DMS53 treated with DMSO at 0.1 percent for 48 hours (cell line): ENCODE data around the gene LARP1.
"Not testable (repeated sequence)": the region's sequence is repeated elsewhere in the genome, so short reads cannot be mapped to it uniquely, and the experiment has no call there.

Experiments
- DNase-seq: peaks from one replicate; lab custom pipeline; 2025; ENCODE audit not compliant: unreplicated experiment; lab: John Stamatoyannopoulos, UW

LARP1 gene

GRCh38 chr5:154734370-154735248, 20.6 kb upstream of the LARP1 start:
- no peak for DNase-seq

- not testable (repeated sequence) for DNase-seq
These were observed 19.8 kb upstream of the LARP1 start for GRCh38 chr5:154735362-154735761.

GRCh38 chr5:154736372-154736771, 18.8 kb upstream of the LARP1 start:
- not testable (repeated sequence) for DNase-seq

- no peak for DNase-seq
These were observed 17.4 kb upstream of the LARP1 start for GRCh38 chr5:154737667-154738320.

GRCh38 chr5:154740483-154740882, 14.7 kb upstream of the LARP1 start:
- no peak for DNase-seq

GRCh38 chr5:154740957-154741356, 14.2 kb upstream of the LARP1 start:
- DNase-seq = no peak

- DNase-seq = no peak
These were observed 13.8 kb upstream of the LARP1 start for GRCh38 chr5:154741415-154741814.

GRCh38 chr5:154743812-154744211, 11.4 kb upstream of the LARP1 start:
- DNase-seq = no peak

- DNase-seq = no peak
These were observed 9.8 kb upstream of the LARP1 start for GRCh38 chr5:154745349-154745748.

GRCh38 chr5:154749491-154749890, 5.7 kb upstream of the LARP1 start:
- DNase-seq = no peak

- DNase-seq = not testable (repeated sequence)
These were observed 4.5 kb upstream of the LARP1 start for GRCh38 chr5:154750641-154751040.

- DNase-seq = no peak
These were observed 3.3 kb upstream of the LARP1 start for GRCh38 chr5:154751854-154752253.

GRCh38 chr5:154753792-154754191, 1.4 kb upstream of the LARP1 start:
- no peak for DNase-seq

GRCh38 chr5:154754460-154755360, 467 bp upstream of the LARP1 start:
- DNase-seq = peak; percentile 98

GRCh38 chr5:154756009-154756867, 1.1 kb downstream of the LARP1 start:
- DNase-seq = peak; percentile 16

- DNase-seq = no peak
These were observed 2.0 kb downstream of the LARP1 start for GRCh38 chr5:154756868-154757813.

- no peak for DNase-seq
These were observed 2.7 kb downstream of the LARP1 start for GRCh38 chr5:154757814-154758406.

- DNase-seq = no peak
These were observed 3.3 kb downstream of the LARP1 start for GRCh38 chr5:154758493-154758892.

GRCh38 chr5:154758977-154759376, 3.8 kb downstream of the LARP1 start:
- no peak for DNase-seq
